HepG2 (cell line): ENCODE measurements around the gene TNFRSF21. TPM values are rescaled to one million over a fixed set of nuclear protein-coding genes. Genes with fewer than 3 reads are reported as not detected.

Experiments used
- BHLHE40 ChIP-seq: IDR thresholded peaks from 2 replicates; pipeline ENCODE4 v1.6.1; 2011; ENCODE audit warnings: low read length, improper control_type of control experiment
- BRCA1 ChIP-seq: sonication (generic); formaldehyde crosslinking; IDR thresholded peaks from 2 replicates; pipeline ENCODE4 v1.4.0; 2020; ENCODE audit warnings: missing genetic modification reagents
- CREB1 ChIP-seq, 2 experiments: fragments of 450-650 bp in 1 of 2; IDR thresholded peaks; 2 replicates each; pipeline ENCODE4 v1.6.1; 2016 to 2017; ENCODE audit warnings: control low read depth in 1 of 2, mild to moderate bottlenecking in 1 of 2, missing compliant biosample characterization in 1 of 2, missing genetic modification characterization in 1 of 2
- DR1 ChIP-seq: sonication (generic); formaldehyde crosslinking; IDR thresholded peaks from 2 replicates; pipeline ENCODE4 v1.8.0; 2021; ENCODE audit warnings: mild to moderate bottlenecking, missing genetic modification reagents, inconsistent platforms
- EHMT2 ChIP-seq: fragments of 200-600 bp; sonication (generic); IDR thresholded peaks from 2 replicates; pipeline ENCODE4 v1.7.0; 2017; ENCODE audit warnings: antibody characterized with exemption, low read depth, low read length, borderline replicate concordance
- FOXK2 ChIP-seq: fragments of 450-650 bp; IDR thresholded peaks from 2 replicates; pipeline ENCODE4 v1.6.1; 2016
- FOXP1 ChIP-seq, 2 experiments: fragments of 450-650 bp in 1 of 2; IDR thresholded peaks; 2 replicates each; pipeline ENCODE4 v1.6.1; 2017 to 2018; ENCODE audit warnings: antibody characterized with exemption in 1 of 2
- GLI4 ChIP-seq: sonication (generic); formaldehyde crosslinking; IDR thresholded peaks from 2 replicates; pipeline ENCODE4 v1.5.1; 2020; ENCODE audit warnings: missing genetic modification reagents, mild to moderate bottlenecking, moderate library complexity, borderline replicate concordance
- KDM6A ChIP-seq: IDR thresholded peaks from 2 replicates; pipeline ENCODE4 v1.6.1; 2016; ENCODE audit warnings: low read depth
- LCORL ChIP-seq, 2 experiments: fragments of 450-650 bp in 1 of 2; sonication (generic) in 1 of 2; formaldehyde crosslinking in 1 of 2; IDR thresholded peaks; 2 replicates each; pipeline versions ENCODE4 v1.5.0 to v1.6.1; 2017 to 2020; ENCODE audit warnings: antibody characterized with exemption in 1 of 2, missing genetic modification reagents in 1 of 2
- NCOR1 ChIP-seq: fragments of 200-600 bp; sonication (generic); IDR thresholded peaks from 2 replicates; pipeline ENCODE4 v1.7.0; 2017; ENCODE audit warnings: antibody characterized with exemption, low read length, borderline replicate concordance
- NFKBIZ ChIP-seq: IDR thresholded peaks from 2 replicates; pipeline ENCODE4 v1.6.1; 2018; ENCODE audit warnings: missing genetic modification reagents, missing compliant biosample characterization
- NR2F6 ChIP-seq, 2 experiments: IDR thresholded peaks; 2 replicates each; pipeline ENCODE4 v1.6.1; 2016; ENCODE audit warnings: antibody characterized with exemption in 1 of 2, mild to moderate bottlenecking in 1 of 2
- POGZ ChIP-seq: sonication (generic); formaldehyde crosslinking; IDR thresholded peaks from 2 replicates; pipeline ENCODE4 v1.4.0; 2020; ENCODE audit warnings: mild to moderate bottlenecking, missing genetic modification reagents
- SNRNP70 ChIP-seq: fragments of 200-400 bp; formaldehyde crosslinking; IDR thresholded peaks from 2 replicates; pipeline ENCODE4 v1.6.1; 2017; ENCODE audit warnings: mild to moderate bottlenecking, low read depth, low read length, moderate library complexity
- SOX13 ChIP-seq, 3 experiments: fragments of 450-650 bp in 1 of 3; sonication (generic) in 1 of 3; formaldehyde crosslinking in 1 of 3; IDR thresholded peaks in 2 of 3; conservative IDR thresholded peaks in 1 of 3; 2 replicates each; pipeline versions ENCODE4 v1.5.0 to v1.6.1; 2016 to 2020; ENCODE audit warnings: antibody characterized with exemption in 1 of 3, mild to moderate bottlenecking in 1 of 3, missing compliant biosample characterization in 1 of 3, missing genetic modification reagents in 1 of 3, moderate library complexity in 1 of 3
- SOX6 ChIP-seq, 2 experiments: fragments of 450-650 bp in 1 of 2; sonication (generic) in 1 of 2; formaldehyde crosslinking in 1 of 2; IDR thresholded peaks; 2 replicates each; pipeline versions ENCODE4 v1.4.0 to v1.6.1; 2017 to 2020; ENCODE audit warnings: antibody characterized with exemption in 1 of 2, mild to moderate bottlenecking in 1 of 2, missing genetic modification reagents in 1 of 2
- SP4 ChIP-seq: sonication (generic); formaldehyde crosslinking; IDR thresholded peaks from 2 replicates; pipeline ENCODE4 v1.8.1; 2023; ENCODE audit warnings: mild to moderate bottlenecking, missing genetic modification reagents
- TCF7 ChIP-seq: sonication (generic); IDR thresholded peaks from 2 replicates; pipeline ENCODE4 v1.6.1; 2016; ENCODE audit warnings: antibody characterized with exemption, low read depth
- ZNF205 ChIP-seq: IDR thresholded peaks from 2 replicates; pipeline ENCODE4 v1.6.1; 2018; ENCODE audit warnings: missing biosample characterization, missing genetic modification reagents
- ZNF235 ChIP-seq: sonication (generic); formaldehyde crosslinking; IDR thresholded peaks from 2 replicates; pipeline ENCODE4 v1.8.1; 2023; ENCODE audit warnings: mild to moderate bottlenecking, missing genetic modification reagents, borderline replicate concordance
- ZNF629 ChIP-seq: sonication (generic); formaldehyde crosslinking; conservative IDR thresholded peaks from 2 replicates; pipeline ENCODE4 v1.5.0; 2020; ENCODE audit warnings: missing genetic modification reagents
- ZNF7 ChIP-seq: IDR thresholded peaks from 2 replicates; pipeline ENCODE4 v1.6.1; 2016; ENCODE audit warnings: missing biosample characterization, missing genetic modification reagents
- polyA plus RNA-seq, 8 experiments: library from polyadenylated mRNA; depleted of rRNA in 3 of 8; stranded (reverse) in 7 of 8; unstranded in 1 of 8; fragments of >200 nt; fragmentation: Illumina TruSeq in 4 of 8; extraction: Trizol in 4 of 8; gene quantifications; 2 replicates each; pipeline versions ENCODE4 v1.2.1 to v1.2.3, GENCODE V29; 2011 to 2016; ENCODE audit warnings: low read depth in 4 of 8, missing spikeins in 1 of 8, mixed read lengths in 1 of 8; ENCODE audit not compliant: insufficient read depth in 1 of 8
- total RNA-seq, 5 experiments: library from RNA; depleted of rRNA; stranded (reverse); fragments of >200 nt; fragmentation: Illumina TruSeq; extraction: Trizol; gene quantifications; 2 replicates each; pipeline ENCODE4 v1.2.3, GENCODE V29; 2016; ENCODE audit warnings: low read depth in 1 of 5
- TF ChIP-seq, protein P1 (sequence below): sonication (generic); formaldehyde crosslinking; IDR thresholded peaks from 2 replicates; pipeline ENCODE4 v1.4.0; 2020; ENCODE audit warnings: missing genetic modification reagents
- TF ChIP-seq, protein P2 (sequence below): sonication (generic); formaldehyde crosslinking; IDR thresholded peaks from 2 replicates; pipeline ENCODE4 v1.4.0; 2020; ENCODE audit warnings: missing genetic modification reagents
- TF ChIP-seq, protein P3 (sequence below): sonication (generic); formaldehyde crosslinking; IDR thresholded peaks from 2 replicates; pipeline ENCODE4 v1.5.0; 2020; ENCODE audit warnings: missing genetic modification reagents, mild to moderate bottlenecking, borderline replicate concordance

TNFRSF21 gene
- total and polyA plus RNA-seq, 2 of the 13 experiments (the other 11 are each of a cell fraction or from before 2014, with no cell fraction given), result 24.8 to 46.3 TPM

DNA sequence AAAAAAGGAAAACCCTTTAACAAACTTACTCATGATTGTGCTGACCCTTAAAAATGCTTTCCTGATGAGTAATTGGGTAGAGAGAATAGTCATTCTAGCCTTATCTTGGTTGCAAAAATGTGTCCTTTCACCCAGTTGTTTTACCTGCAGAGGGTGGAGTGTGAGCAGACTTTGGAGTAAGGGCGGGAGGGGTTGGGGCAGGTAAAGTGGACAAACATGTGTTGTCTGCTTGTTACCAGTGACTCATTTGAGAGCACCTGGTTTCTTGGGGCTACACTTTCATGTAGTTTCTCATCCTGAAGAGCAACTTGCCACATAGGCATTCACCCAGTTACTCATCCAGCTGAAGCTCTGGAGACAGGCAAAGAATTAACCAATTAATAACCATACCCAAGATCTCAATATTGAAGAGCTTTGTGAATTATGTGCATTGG lies 121.1 kb downstream of the TNFRSF21 start (continued):
- TF ChIP-seq, protein P1, sequence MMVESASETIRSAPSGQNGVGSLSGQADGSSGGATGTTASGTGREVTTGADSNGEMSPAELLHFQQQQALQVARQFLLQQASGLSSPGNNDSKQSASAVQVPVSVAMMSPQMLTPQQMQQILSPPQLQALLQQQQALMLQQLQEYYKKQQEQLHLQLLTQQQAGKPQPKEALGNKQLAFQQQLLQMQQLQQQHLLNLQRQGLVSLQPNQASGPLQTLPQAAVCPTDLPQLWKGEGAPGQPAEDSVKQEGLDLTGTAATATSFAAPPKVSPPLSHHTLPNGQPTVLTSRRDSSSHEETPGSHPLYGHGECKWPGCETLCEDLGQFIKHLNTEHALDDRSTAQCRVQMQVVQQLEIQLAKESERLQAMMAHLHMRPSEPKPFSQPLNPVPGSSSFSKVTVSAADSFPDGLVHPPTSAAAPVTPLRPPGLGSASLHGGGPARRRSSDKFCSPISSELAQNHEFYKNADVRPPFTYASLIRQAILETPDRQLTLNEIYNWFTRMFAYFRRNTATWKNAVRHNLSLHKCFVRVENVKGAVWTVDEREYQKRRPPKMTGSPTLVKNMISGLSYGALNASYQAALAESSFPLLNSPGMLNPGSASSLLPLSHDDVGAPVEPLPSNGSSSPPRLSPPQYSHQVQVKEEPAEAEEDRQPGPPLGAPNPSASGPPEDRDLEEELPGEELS (CRISPR knock-in tag), result peak; percentile 74
- TF ChIP-seq FOXP1 (IDR thresholded peaks at IDR 0.05), result peak; percentile 41; the same call in 1 of the 2 replicates
- peak; percentile 90 for TF ChIP-seq FOXP1 (CRISPR knock-in tag; IDR thresholded peaks at IDR 0.05)
- no peak for TF ChIP-seq ZNF7 (CRISPR knock-in tag)
- 0 out of 2 replicates have a peak, but pooled peaks have one; percentile 3 for TF ChIP-seq FOXK2
- TF ChIP-seq KDM6A (CRISPR knock-in tag), result 0 out of 2 replicates have a peak, but pooled peaks have one; percentile 40
- TF ChIP-seq DR1 (CRISPR knock-in tag), result no peak
- TF ChIP-seq BHLHE40, result 0 out of 2 replicates have a peak, but pooled peaks have one; percentile 24
- 0 out of 2 replicates have a peak, but pooled peaks have one; percentile 6 for TF ChIP-seq TCF7
- TF ChIP-seq, protein P2, sequence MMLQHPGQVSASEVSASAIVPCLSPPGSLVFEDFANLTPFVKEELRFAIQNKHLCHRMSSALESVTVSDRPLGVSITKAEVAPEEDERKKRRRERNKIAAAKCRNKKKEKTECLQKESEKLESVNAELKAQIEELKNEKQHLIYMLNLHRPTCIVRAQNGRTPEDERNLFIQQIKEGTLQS (CRISPR knock-in tag), result peak; percentile 72
- peak; percentile 14; the same call in 1 of the 2 replicates for TF ChIP-seq POGZ (CRISPR knock-in tag)
- TF ChIP-seq ZNF235, result no peak
- no peak for TF ChIP-seq SP4
- peak; percentile 45; the same call in 1 of the 2 replicates for TF ChIP-seq EHMT2
- 0 out of 2 replicates have a peak, but pooled peaks have one; percentile 44 for TF ChIP-seq ZNF205 (CRISPR knock-in tag)
- TF ChIP-seq BRCA1 (CRISPR knock-in tag), result no peak
- no peak for TF ChIP-seq GLI4
- TF ChIP-seq NR2F6 (IDR thresholded peaks at IDR 0.05), result peak; percentile 24; the same call in 1 of the 2 replicates
- peak; percentile 40; the same call in 1 of the 2 replicates for TF ChIP-seq NR2F6 (CRISPR knock-in tag; IDR thresholded peaks at IDR 0.05)
- 0 out of 2 replicates have a peak, but pooled peaks have one; percentile 49 for TF ChIP-seq NCOR1
- no peak for TF ChIP-seq SOX6 (IDR thresholded peaks at IDR 0.05)
- peak; percentile 69 for TF ChIP-seq SOX6 (CRISPR knock-in tag; IDR thresholded peaks at IDR 0.05)
- no peak for TF ChIP-seq SNRNP70
- 0 out of 2 replicates have a peak, but pooled peaks have one; percentile 11 for TF ChIP-seq LCORL (IDR thresholded peaks at IDR 0.05)
- no peak for TF ChIP-seq LCORL (CRISPR knock-in tag; IDR thresholded peaks at IDR 0.05)
- TF ChIP-seq SOX13 (IDR thresholded peaks at IDR 0.05), result no peak
- peak in 1 of 2 experiments; percentile 81; a peak in 2 of 4 replicates for TF ChIP-seq SOX13 (CRISPR knock-in tag; conservative IDR thresholded peaks at IDR 0.05 in 1 of 2, IDR thresholded peaks at IDR 0.05 in 1 of 2)
- TF ChIP-seq CREB1 (IDR thresholded peaks at IDR 0.05), result no peak
- peak; percentile 82 for TF ChIP-seq CREB1 (CRISPR knock-in tag; IDR thresholded peaks at IDR 0.05)
- TF ChIP-seq, protein P3, sequence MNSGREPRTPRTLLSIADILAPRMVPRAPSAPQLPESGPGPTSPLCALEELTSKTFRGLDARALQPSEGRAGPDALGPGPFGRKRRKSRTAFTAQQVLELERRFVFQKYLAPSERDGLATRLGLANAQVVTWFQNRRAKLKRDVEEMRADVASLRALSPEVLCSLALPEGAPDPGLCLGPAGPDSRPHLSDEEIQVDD (CRISPR knock-in tag), result no peak
- TF ChIP-seq ZNF629, result no peak
- TF ChIP-seq NFKBIZ (CRISPR knock-in tag), result no peak; the same call in 1 of the 2 replicates
